ENCODE measurements around the gene KRTAP9-6. TPM values are rescaled to one million over a fixed set of nuclear protein-coding genes. Genes with fewer than 3 reads are reported as not detected.
"Not testable (repeated sequence)": the region's sequence is repeated elsewhere in the genome, so short reads cannot be mapped to it uniquely, and the experiment has no call there.

The KRTAP9-6 gene
- polyA plus RNA-seq, 1 of the 3 experiments (the other 2 are of a cell fraction), result not detected

GRCh38 chr17:41267711-41268110 lies 2.5 kb downstream of the KRTAP9-6 start (continued):
- TF ChIP-seq IRF3 (IDR thresholded peaks at IDR 0.05; ENCODE audit: low read depth, low read length), result no peak

DNA sequence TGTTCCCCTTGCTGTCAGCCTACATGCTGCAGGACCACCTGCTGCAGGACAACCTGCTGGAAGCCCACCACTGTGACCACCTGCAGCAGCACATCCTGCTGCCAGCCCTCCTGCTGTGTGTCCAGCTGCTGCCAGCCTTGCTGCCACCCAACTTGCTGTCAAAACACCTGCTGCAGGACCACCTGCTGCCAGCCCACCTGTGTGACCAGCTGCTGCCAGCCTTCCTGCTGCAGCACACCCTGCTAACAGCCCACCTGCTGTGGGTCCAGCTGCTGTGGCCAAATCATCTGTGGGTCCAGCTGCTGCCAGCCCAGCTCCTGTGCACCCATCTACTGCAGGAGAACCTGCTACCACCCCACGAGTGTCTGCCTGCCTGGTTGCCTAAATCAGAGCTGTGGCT lies 6.1 kb downstream of the KRTAP9-6 start:
- H3K4me2 ChIP-seq; H3K79me2 ChIP-seq (ENCODE audit: insufficient read depth); H3K27ac ChIP-seq (ENCODE audit: low read depth in 2 of 2, low read length in 1 of 2); H3K9me2 ChIP-seq; H4K20me1 ChIP-seq (ENCODE audit: insufficient read depth); H3K4me1 ChIP-seq (ENCODE audit: control insufficient read depth in 1 of 2, insufficient read depth in 2 of 2, low read depth in 1 of 2, low read length in 1 of 2); H3F3A ChIP-seq (replicated peaks; ENCODE audit: insufficient read depth); H3K27me3 ChIP-seq (ENCODE audit: insufficient read depth); H3K9ac ChIP-seq; POLR2A ChIA-PET; H2AFZ ChIP-seq (ENCODE audit: low read depth); DNase-seq; CTCF ChIA-PET; H3K9me3 ChIP-seq; H3K4me3 ChIP-seq (ENCODE audit: low read depth in 2 of 2, low read length in 1 of 2); H3K36me3 ChIP-seq (replicated peaks in 1 of 2; ENCODE audit: control insufficient read depth in 1 of 2, insufficient read depth in 2 of 2, low read length in 1 of 2): not testable (repeated sequence)
- WGBS (ENCODE audit: low lambda C conversion rate), result no CpG with 5 or more reads among the region's 1 CpG

DNA sequence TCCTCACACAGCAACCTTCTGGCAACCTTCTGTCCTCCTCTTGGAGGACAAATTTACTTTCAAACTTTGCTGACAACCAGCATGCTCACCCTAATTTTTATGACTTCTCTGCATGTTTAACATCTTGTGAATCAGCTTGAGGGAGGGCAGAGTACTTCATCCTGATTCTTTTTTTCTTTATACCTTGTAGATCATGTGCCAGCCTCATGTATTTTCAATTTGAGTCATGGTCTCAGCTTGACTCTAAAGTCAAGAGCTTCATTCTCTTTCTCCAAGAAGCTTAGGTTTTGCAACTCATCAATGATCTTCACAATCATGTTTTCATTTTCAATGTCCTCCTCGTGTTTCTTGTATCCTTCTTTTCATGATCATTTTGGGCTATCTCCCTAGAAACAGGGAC lies 6.7 kb downstream of the KRTAP9-6 start:
- no peak for TF ChIP-seq SIN3A (IDR thresholded peaks at IDR 0.05; ENCODE audit: borderline replicate concordance, low read depth, low read length)
- TF ChIP-seq, protein P1, sequence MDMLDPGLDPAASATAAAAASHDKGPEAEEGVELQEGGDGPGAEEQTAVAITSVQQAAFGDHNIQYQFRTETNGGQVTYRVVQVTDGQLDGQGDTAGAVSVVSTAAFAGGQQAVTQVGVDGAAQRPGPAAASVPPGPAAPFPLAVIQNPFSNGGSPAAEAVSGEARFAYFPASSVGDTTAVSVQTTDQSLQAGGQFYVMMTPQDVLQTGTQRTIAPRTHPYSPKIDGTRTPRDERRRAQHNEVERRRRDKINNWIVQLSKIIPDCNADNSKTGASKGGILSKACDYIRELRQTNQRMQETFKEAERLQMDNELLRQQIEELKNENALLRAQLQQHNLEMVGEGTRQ (IDR thresholded peaks at IDR 0.05; ENCODE audit: borderline replicate concordance, low read depth, low read length), result no peak
- TF ChIP-seq GABPA (IDR thresholded peaks at IDR 0.05; ENCODE audit: low read depth), result no peak
- TF ChIP-seq, protein P2, sequence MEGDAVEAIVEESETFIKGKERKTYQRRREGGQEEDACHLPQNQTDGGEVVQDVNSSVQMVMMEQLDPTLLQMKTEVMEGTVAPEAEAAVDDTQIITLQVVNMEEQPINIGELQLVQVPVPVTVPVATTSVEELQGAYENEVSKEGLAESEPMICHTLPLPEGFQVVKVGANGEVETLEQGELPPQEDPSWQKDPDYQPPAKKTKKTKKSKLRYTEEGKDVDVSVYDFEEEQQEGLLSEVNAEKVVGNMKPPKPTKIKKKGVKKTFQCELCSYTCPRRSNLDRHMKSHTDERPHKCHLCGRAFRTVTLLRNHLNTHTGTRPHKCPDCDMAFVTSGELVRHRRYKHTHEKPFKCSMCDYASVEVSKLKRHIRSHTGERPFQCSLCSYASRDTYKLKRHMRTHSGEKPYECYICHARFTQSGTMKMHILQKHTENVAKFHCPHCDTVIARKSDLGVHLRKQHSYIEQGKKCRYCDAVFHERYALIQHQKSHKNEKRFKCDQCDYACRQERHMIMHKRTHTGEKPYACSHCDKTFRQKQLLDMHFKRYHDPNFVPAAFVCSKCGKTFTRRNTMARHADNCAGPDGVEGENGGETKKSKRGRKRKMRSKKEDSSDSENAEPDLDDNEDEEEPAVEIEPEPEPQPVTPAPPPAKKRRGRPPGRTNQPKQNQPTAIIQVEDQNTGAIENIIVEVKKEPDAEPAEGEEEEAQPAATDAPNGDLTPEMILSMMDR (IDR thresholded peaks at IDR 0.05), result no peak
- TF ChIP-seq MEF2A (IDR thresholded peaks at IDR 0.05; ENCODE audit: borderline replicate concordance, low read depth), result no peak
- TF ChIP-seq JUND (IDR thresholded peaks at IDR 0.05), result no peak
- TF ChIP-seq NRF1 (IDR thresholded peaks at IDR 0.05; ENCODE audit: low read depth, low read length), result no peak
- TF ChIP-seq RXRA (IDR thresholded peaks at IDR 0.05; ENCODE audit: borderline replicate concordance, low read depth), result no peak
- TF ChIP-seq FOSL2 (IDR thresholded peaks at IDR 0.05; ENCODE audit: borderline replicate concordance, low read depth), result no peak
- TF ChIP-seq PBX3 (IDR thresholded peaks at IDR 0.05), result no peak
- no peak for TF ChIP-seq TEAD4 (IDR thresholded peaks at IDR 0.05; ENCODE audit: borderline replicate concordance, insufficient read depth)
- TF ChIP-seq EP300 (IDR thresholded peaks at IDR 0.05; ENCODE audit: borderline replicate concordance in 1 of 2, low read depth in 1 of 2, low read length in 1 of 2), result no peak
- no peak for TF ChIP-seq RFX5 (IDR thresholded peaks at IDR 0.05; ENCODE audit: low read length)
- Histone ChIP-seq H3K4me2 (no peak overlapping the region), H3K36me3 (replicated peaks in 1 of 2; ENCODE audit: control insufficient read depth in 1 of 2, insufficient read depth in 2 of 2, low read length in 1 of 2) (no peaks in the 10 kb centered on the region), H3K27ac (ENCODE audit: low read depth in 2 of 2, low read length in 1 of 2) (no peak overlapping the region), H3K9ac (no peak overlapping the region), H3K27me3 (ENCODE audit: insufficient read depth) (no peaks in the 10 kb centered on the region), H3K4me1 (ENCODE audit: control insufficient read depth in 1 of 2, insufficient read depth in 2 of 2, low read depth in 1 of 2, low read length in 1 of 2) (no peaks in the 10 kb centered on the region), H3K9me2 (no peaks in the 10 kb centered on the region), H2AFZ (ENCODE audit: low read depth) (no peak overlapping the region), H3K4me3 (ENCODE audit: low read depth in 2 of 2, low read length in 1 of 2) (no peak overlapping the region), H4K20me1 (ENCODE audit: insufficient read depth) (no peaks in the 10 kb centered on the region), H3K79me2 (ENCODE audit: insufficient read depth) (no peaks in the 10 kb centered on the region), H3K9me3 (no peaks in the 10 kb centered on the region), H3F3A (replicated peaks; ENCODE audit: insufficient read depth) (no peaks in the 10 kb centered on the region)
- ChIA-PET CTCF (no interaction called here), POLR2A (no interaction called here)
- 27% methylated on average over 1 of the region's 1 CpG for WGBS (ENCODE audit: low lambda C conversion rate)
- DNase-seq, result no peak

DNA sequence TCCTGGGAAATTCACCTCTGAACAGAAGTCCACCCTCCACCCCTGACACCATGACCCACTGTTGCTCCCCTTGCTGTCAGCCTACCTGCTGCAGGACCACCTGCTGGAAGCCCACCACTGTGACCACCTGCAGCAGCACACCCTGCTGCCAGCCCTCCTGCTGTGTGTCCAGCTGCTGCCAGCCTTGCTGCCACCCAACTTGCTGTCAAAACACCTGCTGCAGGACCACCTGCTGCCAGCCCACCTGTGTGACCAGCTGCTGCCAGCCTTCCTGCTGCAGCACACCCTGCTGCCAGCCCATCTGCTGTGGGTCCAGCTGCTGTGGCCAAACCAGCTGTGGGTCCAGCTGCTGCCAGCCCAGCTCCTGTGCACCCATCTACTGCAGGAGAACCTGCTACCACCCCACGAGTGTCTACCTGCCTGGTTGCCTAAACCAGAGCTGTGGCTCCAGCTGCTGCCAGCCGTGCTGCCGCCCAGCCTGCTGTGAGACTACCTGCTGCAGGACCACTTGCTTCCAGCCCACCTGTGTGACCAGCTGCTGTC lies 10.5 kb downstream of the KRTAP9-6 start, which contains the start of gene KRTAP9-7:
Gene KRTAP9-7 (plus strand): TSS at position 51 of the 543 bp plus-strand sequence. CDS start 0 bp downstream, at position 51.
- WGBS (ENCODE audit: low lambda C conversion rate), result no CpG with 5 or more reads among the region's 3 CpGs
- H3K4me3 ChIP-seq (ENCODE audit: low read depth in 2 of 2, low read length in 1 of 2); H4K20me1 ChIP-seq (ENCODE audit: insufficient read depth); DNase-seq; H3K4me1 ChIP-seq (ENCODE audit: control insufficient read depth in 1 of 2, insufficient read depth in 2 of 2, low read depth in 1 of 2, low read length in 1 of 2); H3K36me3 ChIP-seq (replicated peaks in 1 of 2; ENCODE audit: control insufficient read depth in 1 of 2, insufficient read depth in 2 of 2, low read length in 1 of 2); H3K27ac ChIP-seq (ENCODE audit: low read depth in 2 of 2, low read length in 1 of 2); H3K9me2 ChIP-seq; H3F3A ChIP-seq (replicated peaks; ENCODE audit: insufficient read depth); CTCF ChIA-PET; H3K27me3 ChIP-seq (ENCODE audit: insufficient read depth); H3K9ac ChIP-seq; H3K4me2 ChIP-seq; POLR2A ChIA-PET; H3K9me3 ChIP-seq; H3K79me2 ChIP-seq (ENCODE audit: insufficient read depth); H2AFZ ChIP-seq (ENCODE audit: low read depth): not testable (repeated sequence)

Measured in SK-N-SH (cell line).